ENCODE results near the gene RICTOR.

The RICTOR gene

GRCh38 chr5:38932854-38933408 is 141.3 kb downstream of the RICTOR start:
- no peak for DNase-seq

GRCh38 chr5:38931731-38932130 is 142.5 kb downstream of the RICTOR start:
- DNase-seq = no peak

GRCh38 chr5:38929838-38930237 is 144.4 kb downstream of the RICTOR start:
- no peak for DNase-seq

- DNase-seq = no peak
Measured at GRCh38 chr5:38927470-38927869, 146.7 kb downstream of the RICTOR start.

GRCh38 chr5:38926121-38926520 is 148.1 kb downstream of the RICTOR start:
- DNase-seq = no peak

GRCh38 chr5:38925154-38925925 is 148.9 kb downstream of the RICTOR start:
- DNase-seq = no peak

- DNase-seq = no peak
Measured at GRCh38 chr5:38923661-38924451, 150.3 kb downstream of the RICTOR start.

GRCh38 chr5:38922199-38922598 is 152.0 kb downstream of the RICTOR start:
- peak; percentile 44 for DNase-seq

- DNase-seq = no peak
Measured at GRCh38 chr5:38921174-38921573, 153.0 kb downstream of the RICTOR start.

GRCh38 chr5:38916802-38917201 is 157.4 kb downstream of the RICTOR start:
- DNase-seq = no peak

- no peak for DNase-seq
Measured at GRCh38 chr5:38913714-38914113, 160.5 kb downstream of the RICTOR start.

GRCh38 chr5:38911933-38912332 is 162.3 kb downstream of the RICTOR start:
- no peak for DNase-seq

- no peak for DNase-seq
Measured at GRCh38 chr5:38906503-38906902, 167.7 kb downstream of the RICTOR start.

GRCh38 chr5:38905516-38905915 is 168.7 kb downstream of the RICTOR start:
- DNase-seq = no peak

GRCh38 chr5:38899936-38900335 is 174.3 kb downstream of the RICTOR start:
- no peak for DNase-seq

GRCh38 chr5:38896760-38897159 is 177.4 kb downstream of the RICTOR start:
- no peak for DNase-seq

- no peak for DNase-seq
Measured at GRCh38 chr5:38892363-38892762, 181.8 kb downstream of the RICTOR start.

- DNase-seq = no peak
Measured at GRCh38 chr5:38891563-38891962, 182.6 kb downstream of the RICTOR start.

GRCh38 chr5:38889424-38889823 is 184.8 kb downstream of the RICTOR start:
- no peak for DNase-seq

- no peak for DNase-seq
Measured at GRCh38 chr5:38888041-38888440, 186.2 kb downstream of the RICTOR start.
